Body of pancreas (tissue), 4 donors: ENCODE data around the gene SPATA25.

ENCODE experiments used
- CTCF ChIP-seq, 7 experiments: fragments of 450-650 bp in 4 of 7; fragments of 200-600 bp in 3 of 7; sonication (generic) in 3 of 7; IDR thresholded peaks; one replicate each; pipeline ENCODE4 v1.5.1; 2016 to 2019; ENCODE audit warnings: antibody characterized with exemption in 7 of 7
- POLR2A ChIP-seq, 3 donors: fragments of 450-650 bp; IDR thresholded peaks; one replicate each; pipeline ENCODE4 v1.6.1; 2016; ENCODE audit warnings: antibody characterized with exemption in 3 of 3, mild to moderate bottlenecking in 2 of 3

- TF ChIP-seq POLR2A (IDR thresholded peaks at IDR 0.05): no peak
- no peak for TF ChIP-seq CTCF (IDR thresholded peaks at IDR 0.05)
Measured at GRCh38 chr20:45845452-45845851, 42.0 kb downstream of the SPATA25 start.
